Measurements from ENCODE around the gene NPFFR1.

Gene NPFFR1

DNA sequence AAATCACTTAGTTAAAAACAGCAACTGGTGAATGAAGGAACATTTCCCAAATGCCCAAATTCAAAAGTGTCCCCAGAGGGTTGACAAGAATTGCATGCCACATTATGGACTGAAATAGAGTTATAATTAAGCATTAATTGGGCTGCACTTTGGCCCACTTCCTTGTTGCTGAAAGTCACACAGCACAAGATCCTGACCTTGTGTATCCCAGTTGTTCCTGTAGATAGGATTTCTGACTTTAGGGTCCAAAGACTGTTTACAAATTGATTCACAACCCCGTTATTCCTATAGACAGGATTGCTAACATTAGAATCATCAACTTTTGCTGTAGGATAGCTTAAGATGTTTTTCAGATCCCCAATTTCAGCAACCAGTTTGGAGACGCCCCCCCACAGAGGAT is 31.5 kb upstream of the NPFFR1 start:
- DNase-seq (ENCODE audit: low read depth) = no peak

GRCh38 chr10:70312972-70313371 is 29.2 kb upstream of the NPFFR1 start:
- DNase-seq (ENCODE audit: low read depth) = no peak

DNA sequence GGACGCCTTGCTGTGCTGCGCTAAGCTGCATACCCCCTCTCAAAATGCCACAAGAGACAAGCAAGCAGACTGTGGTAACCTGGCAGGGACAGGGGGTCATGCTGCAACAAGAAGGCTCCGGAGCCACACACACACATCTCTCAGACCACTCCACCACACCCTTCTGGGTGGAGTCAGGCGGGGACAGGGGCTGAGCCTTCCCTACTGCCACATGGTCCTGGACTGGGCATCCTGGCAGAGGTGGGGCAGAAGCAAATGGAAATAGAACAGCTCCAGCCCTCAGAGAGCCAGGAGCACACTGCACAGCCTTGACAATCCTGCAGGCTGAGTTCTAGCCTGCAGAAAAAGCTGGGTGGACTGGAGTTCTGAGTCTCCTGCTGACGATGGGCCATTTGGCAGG is 28.4 kb upstream of the NPFFR1 start:
- DNase-seq (ENCODE audit: low read depth) = no peak

DNA sequence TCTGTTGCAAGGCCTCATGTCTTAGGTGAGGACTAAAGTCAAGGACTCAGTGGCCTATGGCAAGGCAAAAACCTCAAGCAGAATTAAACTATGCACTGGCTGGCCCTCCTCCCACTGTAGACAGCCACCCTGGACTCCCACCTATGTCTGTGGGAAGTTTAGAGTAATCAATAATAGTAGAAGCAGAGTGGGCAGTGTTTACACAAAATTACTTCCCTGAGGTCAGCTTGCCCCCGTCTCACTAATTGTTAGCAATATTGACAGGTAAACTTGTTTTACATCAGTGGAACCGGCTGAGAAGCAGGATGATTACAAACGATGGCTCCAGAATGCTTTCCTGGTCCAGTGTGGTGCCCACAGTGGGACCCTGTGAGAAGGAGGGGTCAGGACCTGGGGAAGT is 27.9 kb upstream of the NPFFR1 start:
- DNase-seq (ENCODE audit: low read depth) = no peak

DNA sequence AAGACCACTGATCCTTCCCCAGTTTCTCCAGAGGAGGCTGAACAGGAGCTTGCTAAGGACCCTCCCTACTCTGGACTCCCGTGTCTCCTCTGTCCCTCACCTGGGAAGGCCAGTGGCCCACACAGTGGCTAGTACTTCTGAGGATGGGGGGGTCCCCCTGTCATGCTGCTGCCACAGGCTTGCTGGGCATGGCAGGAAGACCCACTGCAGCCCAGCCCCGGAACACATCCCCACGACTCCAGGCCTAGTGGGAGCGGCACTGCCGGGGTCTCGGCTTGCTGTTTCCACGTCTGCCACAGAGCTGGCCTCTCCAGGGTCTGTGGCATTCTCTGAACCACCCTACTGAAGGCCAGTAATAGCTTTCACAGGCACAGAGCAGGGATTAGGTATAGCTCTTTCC is 25.9 kb upstream of the NPFFR1 start:
- DNase-seq (ENCODE audit: low read depth) = no peak

DNA sequence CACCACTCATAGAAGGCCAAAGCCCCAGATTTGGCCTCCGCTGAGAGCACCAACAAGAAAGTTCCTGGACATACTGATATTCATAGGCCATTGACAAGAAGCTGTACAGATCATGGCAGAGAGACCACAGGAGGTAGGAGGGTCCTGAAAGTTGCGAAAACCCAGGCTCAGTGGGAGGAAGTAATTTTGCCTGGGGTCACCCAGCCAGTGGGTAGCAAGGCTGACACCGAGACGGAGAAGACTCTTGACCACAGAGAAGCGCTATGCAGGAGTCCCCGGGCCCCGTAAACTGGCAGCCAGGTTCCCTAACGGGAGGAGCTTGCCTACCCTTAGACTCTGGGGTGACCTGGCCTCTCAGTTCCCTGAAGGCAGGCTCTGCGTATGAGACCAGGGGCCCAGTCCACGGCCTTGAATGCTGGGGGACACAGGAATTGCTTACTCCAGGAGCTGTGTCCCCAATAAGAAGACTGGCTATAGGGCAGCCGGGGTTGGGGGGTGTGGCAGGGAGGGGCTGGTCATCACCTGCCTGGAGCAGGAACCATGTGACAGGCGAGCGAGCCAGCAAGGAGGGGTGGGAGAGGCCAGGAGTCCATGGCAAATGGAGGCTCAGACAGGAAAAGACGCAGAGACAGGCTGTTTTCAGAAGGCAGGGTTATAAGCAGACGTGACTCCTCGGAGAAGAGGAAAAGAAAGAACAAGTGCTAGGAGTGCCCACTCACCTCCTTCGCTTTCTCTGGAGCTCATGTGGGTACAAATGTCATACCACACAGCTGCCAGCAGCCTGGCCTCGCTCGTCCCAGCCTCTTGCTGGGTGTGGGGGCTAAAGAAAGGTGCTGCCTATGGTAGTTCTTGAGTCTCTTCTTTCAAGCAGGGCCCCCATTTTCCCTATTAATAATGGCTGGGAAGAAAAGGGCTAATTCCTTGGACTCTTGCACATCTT is 24.6 kb upstream of the NPFFR1 start:
- no peak for DNase-seq (ENCODE audit: low read depth)

- DNase-seq (ENCODE audit: low read depth) = no peak
These were observed 23.2 kb upstream of the NPFFR1 start for GRCh38 chr10:70306886-70307520.

DNA sequence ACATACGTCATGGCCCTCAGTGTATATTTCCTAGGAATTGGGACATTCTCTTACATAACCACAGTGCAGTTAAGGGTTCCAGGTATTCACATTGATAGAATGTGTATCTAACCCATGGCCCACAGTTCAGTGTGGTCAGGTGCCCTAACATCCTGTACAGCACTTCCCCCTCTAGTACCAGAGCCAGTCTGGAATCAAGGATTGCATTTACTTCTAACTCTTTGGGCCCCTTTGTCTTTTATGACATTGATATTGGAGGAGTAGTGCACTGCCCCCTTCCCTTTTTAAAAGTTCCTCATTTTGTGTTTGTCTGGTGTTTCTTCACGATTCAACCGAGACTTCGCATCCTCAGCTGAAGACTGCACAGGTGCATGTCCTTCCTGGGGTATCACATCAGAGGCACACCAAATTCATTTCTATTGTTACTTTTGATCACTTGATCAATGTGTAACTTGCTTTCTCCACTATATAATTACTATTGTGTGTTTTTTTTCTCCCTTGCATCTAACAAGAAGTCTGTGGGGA is 22.4 kb upstream of the NPFFR1 start:
- no peak for DNase-seq (ENCODE audit: low read depth)

- no peak for DNase-seq (ENCODE audit: low read depth)
These were observed 19.9 kb upstream of the NPFFR1 start for GRCh38 chr10:70303730-70304129.

- no peak for DNase-seq (ENCODE audit: low read depth)
These were observed 18.5 kb upstream of the NPFFR1 start for GRCh38 chr10:70302292-70302691.

- no peak for DNase-seq (ENCODE audit: low read depth)
These were observed 17.2 kb upstream of the NPFFR1 start for GRCh38 chr10:70300908-70301597.

GRCh38 chr10:70300461-70300860 is 16.7 kb upstream of the NPFFR1 start:
- DNase-seq (ENCODE audit: low read depth) = no peak

- DNase-seq (ENCODE audit: low read depth) = no peak
These were observed 16.1 kb upstream of the NPFFR1 start for GRCh38 chr10:70299876-70300275.

GRCh38 chr10:70298393-70298792 is 14.6 kb upstream of the NPFFR1 start:
- DNase-seq (ENCODE audit: low read depth) = no peak

- no peak for DNase-seq (ENCODE audit: low read depth)
These were observed 13.4 kb upstream of the NPFFR1 start for GRCh38 chr10:70297224-70297623.

- DNase-seq (ENCODE audit: low read depth) = no peak
These were observed 12.6 kb upstream of the NPFFR1 start for GRCh38 chr10:70296406-70296899.

- DNase-seq (ENCODE audit: low read depth) = no peak
These were observed 12.1 kb upstream of the NPFFR1 start for GRCh38 chr10:70295926-70296325.

GRCh38 chr10:70295321-70295720 is 11.5 kb upstream of the NPFFR1 start:
- no peak for DNase-seq (ENCODE audit: low read depth)

DNA sequence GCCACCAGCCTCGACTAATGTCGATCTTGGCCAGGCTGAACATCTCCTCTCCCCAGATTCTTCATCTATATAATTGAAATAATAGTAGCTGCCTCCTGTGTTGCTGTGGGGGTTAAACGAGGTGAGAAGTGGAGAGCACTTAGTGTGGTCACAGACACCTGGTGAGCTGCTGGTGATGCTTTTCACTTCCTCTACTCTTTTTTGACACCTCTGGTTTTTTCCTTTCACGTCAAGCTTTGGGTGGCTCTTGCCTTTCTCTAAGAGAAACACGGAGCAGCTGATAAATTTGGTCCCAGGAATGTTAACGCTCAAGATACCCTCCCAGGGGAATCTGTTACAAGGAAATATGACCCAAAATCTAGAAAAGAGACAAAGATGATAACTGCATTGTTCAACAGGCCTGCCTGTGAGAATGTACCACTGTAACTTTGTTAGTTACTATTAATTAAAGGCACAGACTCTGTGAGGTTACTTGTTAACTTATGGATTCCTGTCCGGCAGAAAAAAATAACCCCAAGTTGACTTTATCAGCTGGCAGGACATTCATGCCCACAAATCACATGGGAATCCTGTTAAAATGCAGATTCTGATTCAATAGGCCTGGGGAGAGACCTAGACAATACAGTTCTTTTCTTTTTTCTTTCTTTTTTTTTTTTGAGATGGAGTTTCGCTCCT is 9.5 kb upstream of the NPFFR1 start:
- no peak for DNase-seq (ENCODE audit: low read depth)

GRCh38 chr10:70292004-70292403 is 8.2 kb upstream of the NPFFR1 start:
- no peak for DNase-seq (ENCODE audit: low read depth)

- DNase-seq (ENCODE audit: low read depth) = no peak
These were observed 5.9 kb upstream of the NPFFR1 start for GRCh38 chr10:70289739-70290138.

GRCh38 chr10:70286616-70287015 is 2.8 kb upstream of the NPFFR1 start:
- no peak for DNase-seq (ENCODE audit: low read depth)
